ENCODE data around the gene ZNF532.

The ZNF532 gene

GRCh38 chr18:58922995-58923394, 58.3 kb downstream of the ZNF532 start:
- Histone ChIP-seq H3K9ac (ENCODE audit: insufficient read length) (no peak overlapping the region), H3K36me3 (ENCODE audit: insufficient read depth, low read length) (peaks cover 77% of the 10 kb centered on the region), H3K9me3 (ENCODE audit: low read depth, low read length) (0 out of 2 replicates have a peak, but pooled peaks cover 3% of the 10 kb centered on the region), H3K27ac (no peak overlapping the region), H3K4me3 (no peak overlapping the region)
- DNase-seq (ENCODE audit: low read depth, low spot score) = no peak
- no peak for TF ChIP-seq EZH2 (IDR thresholded peaks at IDR 0.05)
- no peak for TF ChIP-seq FOXP2 (optimal IDR thresholded peaks at IDR 0.05; ENCODE audit: control extremely low read depth, extremely low read length, insufficient read depth)
- TF ChIP-seq POLR2AphosphoS5 (IDR thresholded peaks at IDR 0.05; ENCODE audit: borderline replicate concordance, low read depth, low read length) = no peak

- no peak for DNase-seq (ENCODE audit: low read depth, low spot score)
- H3K4me3 ChIP-seq = no peak overlapping the region
- no peak overlapping the region for H3K27ac ChIP-seq
- H3K36me3 ChIP-seq (ENCODE audit: insufficient read depth, low read length) = peaks cover 62% of the 10 kb centered on the region
- 0 out of 2 replicates have a peak, but pooled peaks cover 3% of the 10 kb centered on the region for H3K9me3 ChIP-seq (ENCODE audit: low read depth, low read length)
- TF ChIP-seq FOXP2 (optimal IDR thresholded peaks at IDR 0.05; ENCODE audit: control extremely low read depth, extremely low read length, insufficient read depth) = no peak
- TF ChIP-seq EZH2 (IDR thresholded peaks at IDR 0.05) = no peak
- no peak for TF ChIP-seq POLR2AphosphoS5 (IDR thresholded peaks at IDR 0.05; ENCODE audit: borderline replicate concordance, low read depth, low read length)
- no peak overlapping the region for H3K9ac ChIP-seq (ENCODE audit: insufficient read length)
These were observed 59.8 kb downstream of the ZNF532 start for GRCh38 chr18:58924473-58924872.

GRCh38 chr18:58927659-58928058, 63.0 kb downstream of the ZNF532 start:
- no peak for TF ChIP-seq FOXP2 (optimal IDR thresholded peaks at IDR 0.05; ENCODE audit: control extremely low read depth, extremely low read length, insufficient read depth)
- no peak for TF ChIP-seq EZH2 (IDR thresholded peaks at IDR 0.05)
- no peak for TF ChIP-seq POLR2AphosphoS5 (IDR thresholded peaks at IDR 0.05; ENCODE audit: borderline replicate concordance, low read depth, low read length)
- Histone ChIP-seq H3K9ac (ENCODE audit: insufficient read length) (no peak overlapping the region), H3K9me3 (ENCODE audit: low read depth, low read length) (0 out of 2 replicates have a peak, but pooled peaks cover 3% of the 10 kb centered on the region), H3K36me3 (ENCODE audit: insufficient read depth, low read length) (peaks cover 44% of the 10 kb centered on the region), H3K27ac (peak overlapping the region; percentile 67; the same call in 1 of the 2 replicates), H3K4me3 (no peak overlapping the region)
- no peak for DNase-seq (ENCODE audit: low read depth, low spot score)

GRCh38 chr18:58928386-58928785, 63.7 kb downstream of the ZNF532 start:
- Histone ChIP-seq H3K4me3 (peak overlapping the region; percentile 30; the same call in 1 of the 2 replicates), H3K36me3 (ENCODE audit: insufficient read depth, low read length) (peaks cover 37% of the 10 kb centered on the region), H3K9ac (ENCODE audit: insufficient read length) (no peak overlapping the region), H3K9me3 (ENCODE audit: low read depth, low read length) (0 out of 2 replicates have a peak, but pooled peaks cover 3% of the 10 kb centered on the region), H3K27ac (peak overlapping the region; percentile 60)
- TF ChIP-seq FOXP2 (optimal IDR thresholded peaks at IDR 0.05; ENCODE audit: control extremely low read depth, extremely low read length, insufficient read depth) = no peak
- TF ChIP-seq EZH2 (IDR thresholded peaks at IDR 0.05) = no peak
- no peak for TF ChIP-seq POLR2AphosphoS5 (IDR thresholded peaks at IDR 0.05; ENCODE audit: borderline replicate concordance, low read depth, low read length)
- DNase-seq (ENCODE audit: low read depth, low spot score) = no peak

GRCh38 chr18:58929206-58929605, 64.5 kb downstream of the ZNF532 start:
- Histone ChIP-seq H3K9me3 (ENCODE audit: low read depth, low read length) (0 out of 2 replicates have a peak, but pooled peaks cover 3% of the 10 kb centered on the region), H3K27ac (peak overlapping the region; percentile 60), H3K9ac (ENCODE audit: insufficient read length) (no peak overlapping the region), H3K36me3 (ENCODE audit: insufficient read depth, low read length) (peaks cover 30% of the 10 kb centered on the region), H3K4me3 (no peak overlapping the region)
- no peak for DNase-seq (ENCODE audit: low read depth, low spot score)
- TF ChIP-seq EZH2 (IDR thresholded peaks at IDR 0.05) (no peak), FOXP2 (optimal IDR thresholded peaks at IDR 0.05; ENCODE audit: control extremely low read depth, extremely low read length, insufficient read depth) (no peak), POLR2AphosphoS5 (IDR thresholded peaks at IDR 0.05; ENCODE audit: borderline replicate concordance, low read depth, low read length) (no peak)

GRCh38 chr18:58934356-58934755, 69.7 kb downstream of the ZNF532 start:
- peak overlapping the region; percentile 74 for H3K27ac ChIP-seq
- no peak for DNase-seq (ENCODE audit: low read depth, low spot score)
- TF ChIP-seq POLR2AphosphoS5 (IDR thresholded peaks at IDR 0.05; ENCODE audit: borderline replicate concordance, low read depth, low read length) = no peak
- TF ChIP-seq FOXP2 (optimal IDR thresholded peaks at IDR 0.05; ENCODE audit: control extremely low read depth, extremely low read length, insufficient read depth) = no peak
- TF ChIP-seq EZH2 (IDR thresholded peaks at IDR 0.05) = no peak
- H3K4me3 ChIP-seq = no peak overlapping the region
- H3K9me3 ChIP-seq (ENCODE audit: low read depth, low read length) = no peaks in the 10 kb centered on the region
- H3K36me3 ChIP-seq (ENCODE audit: insufficient read depth, low read length) = peaks cover 32% of the 10 kb centered on the region
- no peak overlapping the region for H3K9ac ChIP-seq (ENCODE audit: insufficient read length)

GRCh38 chr18:58934933-58935577, 70.4 kb downstream of the ZNF532 start:
- Histone ChIP-seq H3K27ac (peak overlapping the region; percentile 94), H3K9ac (ENCODE audit: insufficient read length) (no peak overlapping the region), H3K4me3 (no peak overlapping the region), H3K36me3 (ENCODE audit: insufficient read depth, low read length) (peaks cover 37% of the 10 kb centered on the region), H3K9me3 (ENCODE audit: low read depth, low read length) (no peaks in the 10 kb centered on the region)
- DNase-seq (ENCODE audit: low read depth, low spot score) = no peak
- TF ChIP-seq EZH2 (IDR thresholded peaks at IDR 0.05) (no peak), FOXP2 (optimal IDR thresholded peaks at IDR 0.05; ENCODE audit: control extremely low read depth, extremely low read length, insufficient read depth) (no peak), POLR2AphosphoS5 (IDR thresholded peaks at IDR 0.05; ENCODE audit: borderline replicate concordance, low read depth, low read length) (no peak)

- Histone ChIP-seq H3K36me3 (ENCODE audit: insufficient read depth, low read length) (peaks cover 45% of the 10 kb centered on the region), H3K27ac (peak overlapping the region; percentile 94), H3K9ac (ENCODE audit: insufficient read length) (peak overlapping the region; percentile 34), H3K4me3 (peak overlapping the region; percentile 48), H3K9me3 (ENCODE audit: low read depth, low read length) (no peaks in the 10 kb centered on the region)
- peak; percentile 75 for DNase-seq (ENCODE audit: low read depth, low spot score)
- no peak for TF ChIP-seq FOXP2 (optimal IDR thresholded peaks at IDR 0.05; ENCODE audit: control extremely low read depth, extremely low read length, insufficient read depth)
- no peak for TF ChIP-seq POLR2AphosphoS5 (IDR thresholded peaks at IDR 0.05; ENCODE audit: borderline replicate concordance, low read depth, low read length)
- no peak for TF ChIP-seq EZH2 (IDR thresholded peaks at IDR 0.05)
These were observed 72.6 kb downstream of the ZNF532 start for GRCh38 chr18:58937071-58937886.

All from SK-N-MC (cell line).